Brain microvascular endothelial cell (primary cell): ENCODE data around the gene SEZ6.
A peak's percentile ranks its signal among the peaks of the same experiment; 100 is the strongest.

Experiments used
- DNase-seq: peaks from one replicate; pipeline ENCODE4 v3.0.0-alpha.2; 2020
- H3K27ac ChIP-seq: fragments of 250-450 bp; sonication (Bioruptor Pico); 2 replicates; pipeline ENCODE4 v1.5.1; 2020; ENCODE audit warnings: mild to moderate bottlenecking, moderate library complexity
- H3K27me3 ChIP-seq: fragments of 250-450 bp; sonication (Bioruptor Pico); replicated peaks from 2 replicates; pipeline ENCODE4 v1.5.1; 2020; ENCODE audit warnings: mild to moderate bottlenecking
- H3K36me3 ChIP-seq: fragments of 250-450 bp; sonication (Bioruptor Pico); replicated peaks from 2 replicates; pipeline ENCODE4 v1.5.1; 2020; ENCODE audit warnings: mild to moderate bottlenecking
- H3K4me3 ChIP-seq: 2 replicates; pipeline ENCODE4 v1.5.1; 2011; ENCODE audit warnings: low read depth, mild to moderate bottlenecking, control low read depth, low read length, moderate library complexity
- in situ Hi-C: cut with HindIII; loops from 2 replicates; pipeline ENCODE4 v1.10.0; 2017; ENCODE audit warnings: low sequenced_read_pairs, low pct_ligation_motif_present
- TF ChIP-seq, protein P1 (sequence below): IDR thresholded peaks from 2 replicates; pipeline ENCODE4 v1.5.1; 2011; ENCODE audit warnings: low read depth, mild to moderate bottlenecking, moderate library complexity, low read length, control low read depth, inconsistent platforms; ENCODE audit errors: missing control alignments

The SEZ6 gene

DNA sequence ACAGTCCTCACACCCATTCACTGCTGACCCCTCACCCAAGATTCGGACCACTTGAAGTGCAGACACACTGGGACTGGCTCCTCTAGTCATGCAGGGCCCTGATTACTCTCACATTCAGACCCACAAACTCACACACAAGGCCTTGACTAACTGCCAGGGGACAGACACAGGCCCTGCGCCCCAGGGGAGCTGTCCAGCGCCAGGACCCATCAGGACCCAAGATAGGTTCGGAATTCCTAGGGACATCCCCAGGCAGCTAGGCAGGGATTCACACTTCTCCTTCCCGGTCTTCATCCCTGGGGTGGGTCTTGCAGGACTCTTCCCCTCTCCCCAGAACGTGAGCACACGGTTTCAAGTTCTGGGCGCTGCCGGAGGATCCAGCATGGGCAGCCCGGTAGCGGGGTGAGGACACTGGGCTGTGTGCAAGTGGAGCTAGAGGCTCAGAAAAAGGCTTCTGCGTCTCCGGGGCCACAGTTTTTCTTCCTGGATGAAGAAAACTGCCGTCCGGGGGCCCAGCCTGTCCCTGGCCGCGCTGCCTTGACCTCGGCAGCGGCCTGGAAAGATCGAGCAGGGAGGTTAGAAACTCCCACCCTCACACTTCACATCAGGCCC is 1.6 kb downstream of the SEZ6 start:
- Histone ChIP-seq H3K36me3 (no peaks in the 10 kb centered on the region), H3K27ac (no peak overlapping the region), H3K4me3 (no peak overlapping the region), H3K27me3 (peaks cover 45% of the 10 kb centered on the region)
- in situ Hi-C loops: no loop called here
- TF ChIP-seq, protein P1, sequence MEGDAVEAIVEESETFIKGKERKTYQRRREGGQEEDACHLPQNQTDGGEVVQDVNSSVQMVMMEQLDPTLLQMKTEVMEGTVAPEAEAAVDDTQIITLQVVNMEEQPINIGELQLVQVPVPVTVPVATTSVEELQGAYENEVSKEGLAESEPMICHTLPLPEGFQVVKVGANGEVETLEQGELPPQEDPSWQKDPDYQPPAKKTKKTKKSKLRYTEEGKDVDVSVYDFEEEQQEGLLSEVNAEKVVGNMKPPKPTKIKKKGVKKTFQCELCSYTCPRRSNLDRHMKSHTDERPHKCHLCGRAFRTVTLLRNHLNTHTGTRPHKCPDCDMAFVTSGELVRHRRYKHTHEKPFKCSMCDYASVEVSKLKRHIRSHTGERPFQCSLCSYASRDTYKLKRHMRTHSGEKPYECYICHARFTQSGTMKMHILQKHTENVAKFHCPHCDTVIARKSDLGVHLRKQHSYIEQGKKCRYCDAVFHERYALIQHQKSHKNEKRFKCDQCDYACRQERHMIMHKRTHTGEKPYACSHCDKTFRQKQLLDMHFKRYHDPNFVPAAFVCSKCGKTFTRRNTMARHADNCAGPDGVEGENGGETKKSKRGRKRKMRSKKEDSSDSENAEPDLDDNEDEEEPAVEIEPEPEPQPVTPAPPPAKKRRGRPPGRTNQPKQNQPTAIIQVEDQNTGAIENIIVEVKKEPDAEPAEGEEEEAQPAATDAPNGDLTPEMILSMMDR: no peak
- peak; percentile 21 for DNase-seq

GRCh38 chr17:29003289-29003688 is 2.5 kb downstream of the SEZ6 start:
- TF ChIP-seq, protein P1: no peak
- in situ Hi-C loops: no loop called here
- H3K27me3 ChIP-seq: peaks cover 45% of the 10 kb centered on the region
- no peaks in the 10 kb centered on the region for H3K36me3 ChIP-seq
- H3K27ac ChIP-seq: no peak overlapping the region
- H3K4me3 ChIP-seq: no peak overlapping the region
- DNase-seq: no peak

DNA sequence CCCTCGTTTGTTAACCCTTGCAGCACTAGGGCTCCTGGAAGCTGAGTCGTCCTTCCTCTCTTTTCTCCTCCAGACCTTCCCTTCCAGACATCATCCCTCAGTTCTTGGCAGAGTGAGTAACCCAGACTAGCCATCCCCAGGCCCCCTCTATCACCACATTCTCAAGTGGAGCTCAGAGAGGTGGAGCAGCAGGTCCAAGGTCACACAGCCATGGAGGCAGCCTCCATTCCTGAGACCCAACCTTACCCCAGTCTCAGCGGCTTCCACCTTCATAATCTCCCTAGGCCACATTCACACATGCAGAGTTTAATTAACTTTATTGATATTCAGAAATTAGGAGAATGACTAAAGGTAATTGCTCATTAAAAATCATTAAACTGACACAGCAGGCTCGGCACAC is 3.0 kb downstream of the SEZ6 start:
- TF ChIP-seq, protein P1: no peak
- Histone ChIP-seq H3K27me3 (peaks cover 45% of the 10 kb centered on the region), H3K4me3 (no peak overlapping the region), H3K27ac (no peak overlapping the region), H3K36me3 (no peaks in the 10 kb centered on the region)
- in situ Hi-C loops: no loop called here
- no peak for DNase-seq

DNA sequence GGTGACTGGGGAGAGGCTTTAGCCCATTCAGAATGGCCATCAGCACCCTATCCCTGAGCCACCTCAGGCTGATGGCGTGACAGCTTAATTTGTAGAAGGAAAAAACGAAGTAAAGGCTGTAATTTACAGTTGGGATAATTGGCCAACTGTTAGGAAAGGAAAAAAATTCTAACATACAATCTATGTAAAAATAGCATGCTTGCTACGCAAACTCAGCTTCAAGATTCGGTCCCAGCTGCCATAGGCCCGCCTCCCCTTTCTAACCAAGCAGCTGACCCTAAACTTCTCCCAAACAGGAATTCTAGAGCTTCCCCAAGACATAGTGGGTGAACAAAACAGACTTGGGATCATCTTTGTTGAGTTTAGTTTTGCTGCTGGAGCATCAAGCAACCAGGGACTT is 4.9 kb downstream of the SEZ6 start:
- DNase-seq: no peak
- Histone ChIP-seq H3K4me3 (no peak overlapping the region), H3K27ac (no peak overlapping the region), H3K36me3 (no peaks in the 10 kb centered on the region), H3K27me3 (peaks cover 39% of the 10 kb centered on the region)
- in situ Hi-C loops: no loop called here
- TF ChIP-seq, protein P1: no peak

DNA sequence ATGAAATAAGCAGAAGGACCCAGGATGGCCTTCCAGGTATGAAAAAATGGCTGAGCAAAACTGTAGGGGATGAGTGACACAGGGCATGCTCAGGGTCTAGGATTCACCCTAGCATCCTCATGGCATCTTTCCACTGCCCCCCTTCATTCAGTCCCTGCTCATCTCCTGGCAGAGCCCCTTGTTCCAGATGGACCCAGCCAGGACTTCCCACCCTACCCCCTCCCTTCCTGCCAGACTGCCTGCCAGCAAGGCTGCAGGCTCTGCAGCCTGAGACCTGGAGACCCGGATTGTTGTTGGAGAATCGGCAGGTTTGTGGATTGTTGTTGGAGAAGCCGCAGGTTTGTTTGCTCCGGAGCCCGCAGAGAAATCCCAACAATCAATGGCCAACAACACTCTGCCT is 6.6 kb downstream of the SEZ6 start:
- no peak for DNase-seq
- peaks cover 25% of the 10 kb centered on the region for H3K27me3 ChIP-seq
- in situ Hi-C loops: no loop called here
- TF ChIP-seq, protein P1: no peak
- H3K4me3 ChIP-seq: no peak overlapping the region
- no peaks in the 10 kb centered on the region for H3K36me3 ChIP-seq
- no peak overlapping the region for H3K27ac ChIP-seq

DNA sequence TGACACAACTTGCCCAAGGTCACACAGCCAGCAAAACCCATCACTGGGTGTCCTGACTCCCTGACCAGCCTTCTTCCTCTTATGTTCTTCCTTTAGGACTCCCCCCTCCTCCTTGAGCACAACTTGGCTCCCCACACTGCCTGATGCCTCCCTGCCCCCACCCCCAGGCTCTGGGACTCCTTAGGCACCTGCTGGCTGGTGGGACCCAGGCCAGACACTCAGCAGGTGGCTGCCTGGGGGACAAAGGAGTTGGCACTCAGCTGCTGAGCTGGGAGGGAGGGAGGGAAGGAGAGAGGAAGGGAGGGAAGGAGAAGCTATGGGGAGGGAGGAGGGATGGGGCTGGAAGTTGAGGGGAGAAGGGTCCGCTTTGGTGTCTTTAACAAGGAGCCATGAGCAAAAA is 8.0 kb downstream of the SEZ6 start:
- TF ChIP-seq, protein P1: no peak
- no peak for DNase-seq
- H3K36me3 ChIP-seq: no peaks in the 10 kb centered on the region
- in situ Hi-C loops: no loop called here
- no peak overlapping the region for H3K27ac ChIP-seq
- H3K4me3 ChIP-seq: no peak overlapping the region
- H3K27me3 ChIP-seq: peaks cover 11% of the 10 kb centered on the region
